HepG2 (cell line): ENCODE data around the gene SYCE3. TPM values are rescaled to one million over a fixed set of nuclear protein-coding genes. Genes with fewer than 3 reads are reported as not detected.

Experiments
- ATAC-seq: fragments of 200-7000 bp; cut with Tn5 transposase; 3 replicates; pipeline ENCODE4 v1.9.1; 2020; ENCODE audit warnings: mild to moderate bottlenecking, moderate library complexity
- BruUV-seq: library from RNA; stranded (reverse); fragments of 400-500 nt; replicated peaks from 2 replicates; lab custom pipeline; 2021; lab: Mats Ljungman, UMichigan
- CTCF ChIA-PET: fragments of 300-600 bp; formaldehyde crosslinking; extraction: SDS; loops from one replicate; lab custom pipeline; 2021; ENCODE audit warnings: low total read pairs, inconsistent platforms, low intra/inter-chr PET ratio; lab: Yijun Ruan, JAX
- POLR2A ChIA-PET: fragments of 350-600 bp; sonication (Branson Sonifier 250); formaldehyde crosslinking; loops from one replicate; lab custom pipeline; 2020; ENCODE audit warnings: antibody characterized with exemption, inconsistent platforms; lab: Yijun Ruan, JAX
- DNase-seq: peaks from one replicate; pipeline ENCODE4 v3.0.0-alpha.2; 2015; ENCODE audit warnings: low spot score
- FAIRE-seq: peaks from 3 replicates; lab custom pipeline; 2011; peaks lifted over from hg19 to GRCh38; lab: Jason Lieb, UNC
- H2AFZ ChIP-seq: one replicate; pipeline ENCODE4 v1.6.1; 2011; ENCODE audit warnings: low read length, inconsistent platforms
- H3K27ac ChIP-seq: fragments of 300-600 bp; 3 replicates; pipeline ENCODE4 v1.8.0; 2011; ENCODE audit warnings: mixed run types, mild to moderate bottlenecking, mixed read lengths, low read length, inconsistent platforms; ENCODE audit not compliant: insufficient read depth; ENCODE audit errors: extremely low read length
- H3K27me3 ChIP-seq, 2 experiments: fragments of 200-600 bp in 1 of 2; 2 replicates in 1 of 2; 3 replicates in 1 of 2; pipeline versions ENCODE4 v1.6.0 to v1.8.0; 2011; ENCODE audit warnings: low read length in 2 of 2, mild to moderate bottlenecking in 2 of 2, moderate library complexity in 2 of 2, inconsistent platforms in 1 of 2; ENCODE audit not compliant: insufficient read depth in 2 of 2, control insufficient read depth in 1 of 2
- H3K36me3 ChIP-seq, 2 experiments: fragments of 200-600 bp in 1 of 2; replicated peaks in 1 of 2; 2 replicates in 1 of 2; 3 replicates in 1 of 2; pipeline versions ENCODE4 v1.5.1 to v1.8.0; 2011; ENCODE audit warnings: low read length in 2 of 2, inconsistent platforms in 1 of 2; ENCODE audit not compliant: insufficient read depth in 2 of 2, control insufficient read depth in 1 of 2
- H3K4me1 ChIP-seq: 2 replicates; pipeline ENCODE4 v1.5.1; 2012; ENCODE audit warnings: low read length, inconsistent platforms; ENCODE audit not compliant: insufficient read depth
- H3K4me2 ChIP-seq: 2 replicates; pipeline ENCODE4 v1.6.0; 2011; ENCODE audit warnings: low read depth, low read length, inconsistent platforms
- H3K4me3 ChIP-seq, 3 experiments: fragments of 200-600 bp in 1 of 3; sonication (generic), shearing (Covaris generic) in 1 of 3; replicated peaks in 1 of 3; 2 replicates each; pipeline ENCODE4 v1.5.1; 2011 to 2016; ENCODE audit warnings: low read length in 3 of 3, inconsistent platforms in 2 of 3, low read depth in 2 of 3, mild to moderate bottlenecking in 2 of 3, control low read depth in 1 of 3, mixed read lengths in 1 of 3; ENCODE audit not compliant: insufficient read depth in 1 of 3
- H3K79me2 ChIP-seq: one replicate; pipeline ENCODE4 v1.6.1; 2011; ENCODE audit warnings: low read length, inconsistent platforms; ENCODE audit not compliant: insufficient read depth
- H3K9ac ChIP-seq: 2 replicates; pipeline ENCODE4 v1.6.0; 2011; ENCODE audit warnings: mild to moderate bottlenecking, low read depth, low read length, inconsistent platforms; ENCODE audit not compliant: insufficient read depth
- H3K9me3 ChIP-seq: 2 replicates; pipeline ENCODE4 v1.5.1; 2012; ENCODE audit warnings: mild to moderate bottlenecking, low read length
- H4K20me1 ChIP-seq: 2 replicates; pipeline ENCODE4 v1.6.0; 2011; ENCODE audit warnings: inconsistent platforms, mild to moderate bottlenecking, low read length, moderate library complexity; ENCODE audit not compliant: insufficient read depth
- ARID4A ChIP-seq: sonication (generic); formaldehyde crosslinking; IDR thresholded peaks from 2 replicates; pipeline ENCODE4 v1.5.0; 2020; ENCODE audit warnings: mild to moderate bottlenecking, missing genetic modification reagents, borderline replicate concordance
- ATAD3A ChIP-seq: sonication (generic); formaldehyde crosslinking; IDR thresholded peaks from 2 replicates; pipeline ENCODE4 v1.4.0; 2020; ENCODE audit warnings: missing genetic modification reagents
- HNF4A ChIP-seq: sonication (generic); formaldehyde crosslinking; IDR thresholded peaks from 2 replicates; pipeline ENCODE4 v1.4.0; 2020; ENCODE audit warnings: missing genetic modification reagents
- KDM5A ChIP-seq: fragments of 200-600 bp; sonication (generic); IDR thresholded peaks from 2 replicates; pipeline ENCODE4 v1.7.0; 2018; ENCODE audit warnings: antibody characterized with exemption, mild to moderate bottlenecking, low read length, borderline replicate concordance
- KLF12 ChIP-seq: sonication (generic); formaldehyde crosslinking; IDR thresholded peaks from 2 replicates; pipeline ENCODE4 v1.4.0; 2020; ENCODE audit warnings: missing genetic modification reagents, borderline replicate concordance
- SATB2 ChIP-seq: sonication (generic); formaldehyde crosslinking; IDR thresholded peaks from 2 replicates; pipeline ENCODE4 v1.5.0; 2020; ENCODE audit warnings: missing genetic modification reagents
- ZMAT3 ChIP-seq: sonication (generic); formaldehyde crosslinking; conservative IDR thresholded peaks from 2 replicates; pipeline ENCODE4 v1.7.0; 2021; ENCODE audit warnings: missing genetic modification reagents
- ZNF18 ChIP-seq: sonication (generic); formaldehyde crosslinking; IDR thresholded peaks from 2 replicates; pipeline ENCODE4 v1.8.0; 2022; ENCODE audit warnings: mild to moderate bottlenecking, missing genetic modification reagents; ENCODE audit not compliant: insufficient replicate concordance
- ZNF703 ChIP-seq: sonication (generic); formaldehyde crosslinking; IDR thresholded peaks from 2 replicates; pipeline ENCODE4 v1.5.1; 2020; ENCODE audit warnings: missing genetic modification reagents, mild to moderate bottlenecking, moderate library complexity, borderline replicate concordance
- WGBS: methylation state at CpG from one replicate; pipeline ENCODE4 v1.1.6; 2017; ENCODE audit warnings: low lambda C conversion rate; 5-methylcytosine and 5-hydroxymethylcytosine counted together
- in situ Hi-C: cut with HindIII; loops from 2 replicates; pipeline ENCODE4 v1.10.0; 2017; ENCODE audit warnings: low pct_unique_long_range_greater_than_20kb; ENCODE audit not compliant: extremely low pct_ligation_motif_present
- intact Hi-C: fragments of 100-400 bp; cut with micrococcal nuclease; formaldehyde crosslinking; loops from one replicate; pipeline ENCODE4 v1.10.0; 2022; ENCODE audit not compliant: unreplicated experiment
- polyA plus RNA-seq, 8 experiments: library from polyadenylated mRNA; depleted of rRNA in 3 of 8; stranded (reverse) in 7 of 8; unstranded in 1 of 8; fragments of >200 nt; fragmentation: Illumina TruSeq in 4 of 8; extraction: Trizol in 4 of 8; gene quantifications; 2 replicates each; pipeline versions ENCODE4 v1.2.1 to v1.2.3, GENCODE V29; 2011 to 2016; ENCODE audit warnings: low read depth in 4 of 8, missing spikeins in 1 of 8, mixed read lengths in 1 of 8; ENCODE audit not compliant: insufficient read depth in 1 of 8
- total RNA-seq, 5 experiments: library from RNA; depleted of rRNA; stranded (reverse); fragments of >200 nt; fragmentation: Illumina TruSeq; extraction: Trizol; gene quantifications; 2 replicates each; pipeline ENCODE4 v1.2.3, GENCODE V29; 2016; ENCODE audit warnings: low read depth in 1 of 5
- TF ChIP-seq, protein P1 (sequence below): sonication (generic); formaldehyde crosslinking; IDR thresholded peaks from 2 replicates; pipeline ENCODE4 v1.5.0; 2020; ENCODE audit warnings: missing genetic modification reagents
- TF ChIP-seq, protein P2 (sequence below): sonication (generic); formaldehyde crosslinking; IDR thresholded peaks from 2 replicates; pipeline ENCODE4 v1.5.1; 2020; ENCODE audit warnings: mild to moderate bottlenecking, missing genetic modification reagents, borderline replicate concordance

SYCE3 gene
- total and polyA plus RNA-seq, 2 of the 13 experiments (the other 11 are each of a cell fraction or from before 2014, with no cell fraction given), result not detected

DNA sequence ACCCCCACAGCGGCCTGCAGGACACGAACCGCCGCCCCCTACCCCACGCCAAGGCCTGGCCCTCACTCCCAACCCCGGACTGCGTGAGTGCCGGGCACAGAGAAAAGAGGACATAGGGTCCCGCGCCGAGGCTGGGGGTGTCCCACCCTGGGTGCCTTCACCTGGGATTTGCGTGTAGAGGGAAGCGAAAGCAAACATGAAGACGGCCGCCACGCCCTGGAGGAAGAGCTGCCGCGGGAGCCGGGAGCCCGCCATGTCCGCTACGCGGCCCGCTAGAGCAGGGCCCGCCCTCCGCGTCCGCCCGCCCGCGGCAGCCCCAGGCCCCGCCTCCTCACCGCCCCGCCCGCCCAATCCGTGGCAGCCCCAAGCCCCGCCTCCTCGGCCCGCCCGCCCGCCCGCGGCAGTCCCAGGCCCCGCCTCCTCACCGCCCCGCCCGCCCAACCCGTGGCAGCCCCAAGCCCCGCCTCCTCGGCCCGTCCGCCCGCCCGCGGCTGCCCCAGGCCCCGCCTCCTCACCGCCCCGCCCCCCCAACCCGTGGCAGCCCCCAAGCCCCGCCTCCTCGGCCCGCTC lies 55.2 kb downstream of the SYCE3 start, which contains the start of gene LMF2 (continued):
- no peak for TF ChIP-seq SATB2
- no peak for TF ChIP-seq KLF12 (CRISPR knock-in tag)
- TF ChIP-seq ZMAT3 (CRISPR knock-in tag), result 0 out of 2 replicates have a peak, but pooled peaks have one; percentile 32

DNA sequence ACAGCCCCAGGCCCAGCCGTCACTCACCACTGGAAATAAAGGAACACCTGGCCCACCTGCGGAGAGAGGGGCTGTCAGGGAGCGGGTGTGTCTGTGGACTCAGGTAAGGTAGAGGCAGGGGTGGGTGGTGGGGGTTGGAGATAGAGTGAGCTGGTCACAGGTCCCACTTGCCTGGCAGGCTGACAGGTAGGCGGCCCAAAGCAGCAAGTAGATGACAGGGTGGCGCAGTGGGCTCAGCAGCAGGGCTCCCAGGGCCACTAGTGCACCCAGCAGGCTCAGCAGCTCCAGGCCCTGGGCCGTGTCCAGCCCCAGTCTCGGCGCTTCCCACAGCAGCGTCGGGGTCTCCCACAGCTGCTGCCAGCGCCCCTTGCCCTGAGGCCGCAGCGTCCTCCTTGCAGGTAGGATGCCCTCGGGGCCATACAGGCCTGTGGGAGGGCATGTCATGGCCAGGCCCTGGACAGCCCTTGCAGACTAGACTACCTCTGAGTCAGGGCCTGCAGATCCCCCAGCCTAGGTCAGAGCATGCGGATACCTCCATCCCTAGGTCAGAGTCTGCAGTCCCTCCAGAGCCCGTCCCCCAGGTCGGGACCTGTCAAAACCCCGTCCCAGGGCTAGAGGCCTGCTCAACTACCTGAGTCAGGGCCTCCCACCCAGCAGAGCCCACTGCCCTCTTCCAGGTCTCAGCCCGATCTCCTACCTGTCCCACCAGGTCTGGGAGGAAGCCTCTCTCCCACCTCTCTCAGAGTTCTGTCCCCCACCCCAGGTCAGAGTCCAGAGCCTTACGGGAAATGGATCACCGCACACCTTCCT lies 55.9 kb downstream of the SYCE3 start:
- CTCF ChIA-PET, result no interaction called here
- no peak for DNase-seq
- peaks cover 2 to 10% of the 10 kb centered on the region in 2 experiments; a peak in 1 of 5 replicates for H3K36me3 ChIP-seq
- 0 out of 2 replicates have a peak, but pooled peaks have one; percentile 47 for TF ChIP-seq ZNF703 (CRISPR knock-in tag)
- TF ChIP-seq KDM5A, result 0 out of 2 replicates have a peak, but pooled peaks have one; percentile 26
- TF ChIP-seq ARID4A (CRISPR knock-in tag), result peak; percentile 55
- no peak for TF ChIP-seq ATAD3A (CRISPR knock-in tag)
- TF ChIP-seq, protein P1, sequence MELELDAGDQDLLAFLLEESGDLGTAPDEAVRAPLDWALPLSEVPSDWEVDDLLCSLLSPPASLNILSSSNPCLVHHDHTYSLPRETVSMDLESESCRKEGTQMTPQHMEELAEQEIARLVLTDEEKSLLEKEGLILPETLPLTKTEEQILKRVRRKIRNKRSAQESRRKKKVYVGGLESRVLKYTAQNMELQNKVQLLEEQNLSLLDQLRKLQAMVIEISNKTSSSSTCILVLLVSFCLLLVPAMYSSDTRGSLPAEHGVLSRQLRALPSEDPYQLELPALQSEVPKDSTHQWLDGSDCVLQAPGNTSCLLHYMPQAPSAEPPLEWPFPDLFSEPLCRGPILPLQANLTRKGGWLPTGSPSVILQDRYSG (CRISPR knock-in tag), result 0 out of 2 replicates have a peak, but pooled peaks have one; percentile 36
- TF ChIP-seq, protein P2, sequence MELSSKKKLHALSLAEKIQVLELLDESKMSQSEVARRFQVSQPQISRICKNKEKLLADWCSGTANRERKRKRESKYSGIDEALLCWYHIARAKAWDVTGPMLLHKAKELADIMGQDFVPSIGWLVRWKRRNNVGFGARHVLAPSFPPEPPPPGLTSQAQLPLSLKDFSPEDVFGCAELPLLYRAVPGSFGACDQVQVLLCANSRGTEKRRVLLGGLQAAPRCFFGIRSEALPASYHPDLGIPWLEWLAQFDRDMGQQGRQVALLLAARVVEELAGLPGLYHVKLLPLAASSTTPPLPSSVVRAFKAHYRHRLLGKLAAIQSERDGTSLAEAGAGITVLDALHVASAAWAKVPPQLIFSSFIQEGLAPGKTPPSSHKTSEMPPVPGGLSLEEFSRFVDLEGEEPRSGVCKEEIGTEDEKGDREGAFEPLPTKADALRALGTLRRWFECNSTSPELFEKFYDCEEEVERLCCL (CRISPR knock-in tag), result peak; percentile 66; the same call in 1 of the 2 replicates
- TF ChIP-seq ZNF18, result peak; percentile 51
- TF ChIP-seq HNF4A (CRISPR knock-in tag), result no peak; the same call in 1 of the 2 replicates

More for the DNA sequence above, 55.9 kb downstream of the SYCE3 start:
- Histone ChIP-seq H3K4me3 (peak overlapping the region; percentile 90 to 99 (median 93)), H3K79me2 (peaks cover 31% of the 10 kb centered on the region), H3K4me1 (peaks cover 19% of the 10 kb centered on the region), H3K27me3 (no peaks in the 10 kb centered on the region; a peak in 1 of 5 replicates), H2AFZ (no peak overlapping the region), H3K9me3 (no peaks in the 10 kb centered on the region), H3K4me2 (peak overlapping the region; percentile 86), H4K20me1 (no peaks in the 10 kb centered on the region), H3K27ac (peak overlapping the region; percentile 68), H3K9ac (peak overlapping the region; percentile 90)
- BruUV-seq, result TSS peak; percentile 76
- ATAC-seq (peak; percentile 66), FAIRE-seq (no peak)
- in situ Hi-C loops (no loop called here), intact Hi-C loops (no loop called here)
- POLR2A ChIA-PET, result interaction anchor here (1.3 to 3.9 kb wide), 5 partner anchors 9 to 263 kb away, joined by 4 to 97 read pairs (median 12); partner anchors contain the start of gene SCO2
- WGBS, result 45% methylated on average over 6 of the region's 21 CpGs
